Glutamatergic neuron (in vitro differentiated cells): ENCODE results near the gene CLDN10. TPM values are rescaled to one million over a fixed set of nuclear protein-coding genes. Genes with fewer than 3 reads are reported as not detected.

Source experiments
- DNase-seq: peaks from one replicate; pipeline ENCODE4 v3.0.0; 2022
- H3K27ac Mint-ChIP-seq: one replicate; pipeline ENCODE4 v1.8.0; 2020; ENCODE audit warnings: mild to moderate bottlenecking, mixed read lengths, inconsistent platforms; ENCODE audit not compliant: unreplicated experiment
- H3K27me3 Mint-ChIP-seq: one replicate; pipeline ENCODE4 v1.8.0; 2020; ENCODE audit warnings: mild to moderate bottlenecking, moderate library complexity, mixed read lengths, inconsistent platforms; ENCODE audit not compliant: unreplicated experiment
- H3K36me3 Mint-ChIP-seq: one replicate; pipeline ENCODE4 v1.8.0; 2020; ENCODE audit warnings: mild to moderate bottlenecking, mixed read lengths, inconsistent platforms; ENCODE audit not compliant: unreplicated experiment
- H3K4me1 Mint-ChIP-seq: one replicate; pipeline ENCODE4 v1.8.0; 2020; ENCODE audit warnings: mild to moderate bottlenecking, low read depth, mixed read lengths, inconsistent platforms; ENCODE audit not compliant: unreplicated experiment
- H3K4me3 Mint-ChIP-seq: one replicate; pipeline ENCODE4 v1.8.0; 2020; ENCODE audit warnings: mild to moderate bottlenecking, mixed read lengths, inconsistent platforms; ENCODE audit not compliant: unreplicated experiment
- H3K9me3 Mint-ChIP-seq: one replicate; pipeline ENCODE4 v1.8.0; 2020; ENCODE audit warnings: mild to moderate bottlenecking, moderate library complexity, mixed read lengths, inconsistent platforms; ENCODE audit not compliant: unreplicated experiment
- total RNA-seq: library from RNA; stranded (reverse); fragmentation: NEBNext Ultra II Directional; extraction: Animal tissue kit (Norgen Biotek cat#: 25700); gene quantifications from one replicate; pipeline ENCODE4 v1.2.1, GENCODE V29; 2021; ENCODE audit not compliant: unreplicated experiment
- TF ChIP-seq, protein P1 (sequence below): fragments of 200-600 bp; sonication (generic); IDR thresholded peaks from one replicate; pipeline ENCODE4 v1.5.0; 2021; ENCODE audit not compliant: partially characterized antibody, unreplicated experiment

CLDN10 gene
- total RNA-seq, 1 donor from 2014 or later, result 8.3 TPM

DNA sequence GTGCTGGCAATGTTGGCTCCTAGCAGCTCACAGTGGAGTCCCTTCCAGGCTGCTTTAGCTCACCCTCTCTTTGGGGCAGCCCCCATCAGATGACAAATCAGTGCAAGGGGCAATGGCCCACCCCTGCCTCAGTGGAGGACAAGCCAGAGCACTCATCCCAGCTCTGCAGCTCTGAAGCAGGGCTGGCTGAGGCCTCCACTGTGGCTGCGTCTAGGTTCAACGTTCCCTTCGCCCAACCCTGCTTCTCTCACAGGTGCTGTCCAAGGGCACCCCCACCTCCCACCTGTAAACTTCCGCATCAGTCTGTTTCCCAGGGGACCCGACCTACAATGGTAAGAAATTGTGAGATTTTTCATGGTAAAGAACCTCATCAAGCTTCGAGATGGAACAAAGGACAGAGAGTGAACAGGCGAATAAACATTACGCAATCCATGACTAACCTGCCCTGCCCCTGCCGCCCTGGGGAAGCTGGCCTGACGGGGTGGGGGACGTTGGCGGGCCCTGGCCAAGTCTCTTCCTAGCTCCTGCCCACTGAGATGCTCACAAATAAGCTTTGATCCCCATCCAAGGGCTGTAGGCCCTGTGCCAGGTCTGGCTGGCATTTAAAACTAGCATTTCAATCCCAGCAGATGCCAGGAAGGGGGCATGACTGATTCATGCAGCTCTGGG lies 51.5 kb downstream of the CLDN10 start:
- no peaks in the 10 kb centered on the region for H3K27me3 Mint-ChIP-seq
- H3K36me3 Mint-ChIP-seq, result no peaks in the 10 kb centered on the region
- H3K9me3 Mint-ChIP-seq, result no peaks in the 10 kb centered on the region
- peaks cover 7% of the 10 kb centered on the region for H3K4me1 Mint-ChIP-seq
- TF ChIP-seq, protein P1, sequence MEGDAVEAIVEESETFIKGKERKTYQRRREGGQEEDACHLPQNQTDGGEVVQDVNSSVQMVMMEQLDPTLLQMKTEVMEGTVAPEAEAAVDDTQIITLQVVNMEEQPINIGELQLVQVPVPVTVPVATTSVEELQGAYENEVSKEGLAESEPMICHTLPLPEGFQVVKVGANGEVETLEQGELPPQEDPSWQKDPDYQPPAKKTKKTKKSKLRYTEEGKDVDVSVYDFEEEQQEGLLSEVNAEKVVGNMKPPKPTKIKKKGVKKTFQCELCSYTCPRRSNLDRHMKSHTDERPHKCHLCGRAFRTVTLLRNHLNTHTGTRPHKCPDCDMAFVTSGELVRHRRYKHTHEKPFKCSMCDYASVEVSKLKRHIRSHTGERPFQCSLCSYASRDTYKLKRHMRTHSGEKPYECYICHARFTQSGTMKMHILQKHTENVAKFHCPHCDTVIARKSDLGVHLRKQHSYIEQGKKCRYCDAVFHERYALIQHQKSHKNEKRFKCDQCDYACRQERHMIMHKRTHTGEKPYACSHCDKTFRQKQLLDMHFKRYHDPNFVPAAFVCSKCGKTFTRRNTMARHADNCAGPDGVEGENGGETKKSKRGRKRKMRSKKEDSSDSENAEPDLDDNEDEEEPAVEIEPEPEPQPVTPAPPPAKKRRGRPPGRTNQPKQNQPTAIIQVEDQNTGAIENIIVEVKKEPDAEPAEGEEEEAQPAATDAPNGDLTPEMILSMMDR, result no peak
- no peak overlapping the region for H3K4me3 Mint-ChIP-seq
- DNase-seq, result no peak
- H3K27ac Mint-ChIP-seq, result no peak overlapping the region

DNA sequence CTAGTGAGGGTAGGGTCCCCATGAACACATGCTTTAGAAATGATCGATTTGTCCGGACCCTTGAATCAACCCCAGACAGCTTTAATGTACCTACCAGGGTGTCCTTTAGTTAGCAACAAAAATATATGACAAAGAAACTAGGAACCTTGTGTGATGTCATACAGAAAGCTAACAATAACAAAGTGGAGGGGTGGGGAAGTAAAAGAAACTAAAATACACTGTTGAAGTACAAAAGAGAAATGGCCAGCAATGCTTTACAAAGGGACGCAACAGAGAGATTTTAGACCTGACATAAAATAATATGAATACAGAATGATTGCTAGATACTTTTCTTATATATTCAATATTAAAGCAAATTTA lies 52.0 kb downstream of the CLDN10 start:
- H3K4me1 Mint-ChIP-seq, result peaks cover 11% of the 10 kb centered on the region
- no peak overlapping the region for H3K4me3 Mint-ChIP-seq
- H3K36me3 Mint-ChIP-seq, result no peaks in the 10 kb centered on the region
- DNase-seq, result no peak
- no peaks in the 10 kb centered on the region for H3K27me3 Mint-ChIP-seq
- no peak overlapping the region for H3K27ac Mint-ChIP-seq
- TF ChIP-seq, protein P1, result no peak
- no peaks in the 10 kb centered on the region for H3K9me3 Mint-ChIP-seq

DNA sequence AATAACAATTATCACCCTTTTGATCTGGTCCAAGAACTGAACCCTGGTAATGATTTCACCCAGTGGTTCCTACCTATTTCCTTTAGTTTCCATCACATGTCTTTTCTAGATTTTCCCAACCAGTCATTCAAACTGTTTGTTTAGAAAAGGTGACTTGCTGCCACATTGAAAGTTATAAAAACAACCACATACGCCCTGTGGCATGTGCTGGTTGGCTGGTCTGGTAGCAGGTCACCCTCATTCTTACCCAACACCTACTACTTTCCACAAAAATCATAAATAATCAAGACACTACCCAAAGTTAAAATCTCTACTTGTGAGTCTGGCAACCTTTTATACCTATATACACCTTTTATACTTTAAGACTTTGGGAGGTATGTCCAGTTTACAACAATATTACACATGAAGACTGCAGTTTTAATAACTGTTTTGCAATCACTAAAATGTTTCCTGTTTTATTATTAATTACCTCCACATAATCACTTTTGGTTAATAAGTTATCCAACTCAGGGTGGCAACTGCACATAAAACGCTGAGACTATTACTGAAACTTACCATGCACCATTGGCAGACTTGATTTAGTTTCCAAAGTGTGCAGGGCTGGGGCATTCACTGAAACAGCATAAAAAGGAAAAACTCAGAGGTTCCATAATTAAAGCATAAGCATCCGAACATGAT lies 53.1 kb downstream of the CLDN10 start:
- Mint-ChIP-seq H3K36me3 (no peaks in the 10 kb centered on the region), H3K27ac (no peak overlapping the region), H3K4me1 (peaks cover 16% of the 10 kb centered on the region), H3K9me3 (no peaks in the 10 kb centered on the region), H3K4me3 (no peak overlapping the region), H3K27me3 (no peaks in the 10 kb centered on the region)
- no peak for DNase-seq
- TF ChIP-seq, protein P1, result no peak

DNA sequence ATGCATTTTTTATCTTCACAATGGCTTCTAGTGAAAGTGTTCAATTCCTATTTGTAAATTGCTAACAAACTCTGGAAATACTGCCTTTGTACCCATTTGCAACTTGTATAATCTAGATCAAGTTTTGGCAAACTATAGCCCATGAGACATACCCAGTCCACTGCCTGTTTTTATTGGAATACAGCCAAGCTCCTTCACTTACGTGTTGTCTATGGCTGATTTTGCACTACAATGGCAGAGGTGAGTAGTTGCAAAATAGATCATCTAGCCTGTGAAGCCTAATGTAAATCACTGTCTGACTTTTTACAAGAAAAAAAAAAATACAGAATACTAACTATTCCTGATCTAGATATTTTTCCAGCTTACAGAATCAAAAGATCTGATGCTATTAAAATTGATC lies 54.8 kb downstream of the CLDN10 start:
- Mint-ChIP-seq H3K9me3 (no peaks in the 10 kb centered on the region), H3K4me1 (peaks cover 21% of the 10 kb centered on the region), H3K4me3 (no peak overlapping the region), H3K36me3 (no peaks in the 10 kb centered on the region), H3K27ac (no peak overlapping the region), H3K27me3 (no peaks in the 10 kb centered on the region)
- TF ChIP-seq, protein P1, result no peak
- DNase-seq, result no peak

DNA sequence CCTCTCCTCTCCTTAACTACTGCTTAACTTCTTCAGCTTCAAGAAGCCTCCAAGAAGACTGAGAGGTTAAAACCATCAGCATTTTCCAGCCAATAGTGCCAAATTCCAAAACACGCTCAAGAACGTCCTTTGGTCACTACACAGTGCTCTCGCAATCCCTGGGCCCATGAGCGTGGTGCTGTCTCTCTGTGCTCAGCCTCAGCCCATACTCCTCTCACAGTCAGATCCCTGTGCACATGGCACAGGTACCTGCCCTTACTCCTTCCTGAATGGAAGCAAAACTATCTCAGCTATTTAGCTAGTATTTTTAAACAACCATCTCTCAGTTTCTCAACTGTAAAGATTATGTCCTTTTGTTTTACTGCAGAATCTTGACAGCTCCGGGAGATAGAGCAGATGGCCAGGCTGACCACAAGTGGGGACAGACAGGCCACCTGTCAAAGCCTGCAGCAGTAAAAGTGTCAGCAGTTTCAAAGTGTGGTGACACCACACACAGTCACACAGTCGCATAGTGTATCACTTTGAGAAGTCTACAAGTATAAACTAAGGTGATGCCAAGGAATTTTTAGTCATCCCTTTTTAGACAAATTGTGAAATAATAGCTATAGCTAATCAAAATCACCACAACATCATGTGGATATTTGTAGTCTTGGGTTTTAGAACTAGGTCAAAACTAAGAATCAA lies 56.3 kb downstream of the CLDN10 start:
- Mint-ChIP-seq H3K27me3 (no peaks in the 10 kb centered on the region), H3K36me3 (no peaks in the 10 kb centered on the region), H3K9me3 (no peaks in the 10 kb centered on the region), H3K4me3 (peak overlapping the region; percentile 2), H3K27ac (peak overlapping the region; percentile 89), H3K4me1 (peaks cover 22% of the 10 kb centered on the region)
- TF ChIP-seq, protein P1, result no peak
- DNase-seq, result peak; percentile 26
